Head of caudate nucleus (tissue), 42 donors: ENCODE results near the gene MCF2L2.
"Not testable (repeated sequence)": the region's sequence is repeated elsewhere in the genome, so short reads cannot be mapped to it uniquely, and the experiment has no call there.

Experiments
- DNase-seq, 42 donors: peaks; one replicate each; pipeline versions ENCODE4 v3.0.0 to v3.0.0-alpha.2; 2020 to 2021; ENCODE audit warnings: mixed read lengths in 7 of 42
- intact Hi-C: fragments of 100-400 bp; cut with DNase I; formaldehyde crosslinking; loops from one replicate; pipeline ENCODE4 v1.15.0; 2022

The MCF2L2 gene

GRCh38 chr3:183378951-183379350 lies 49.5 kb downstream of the MCF2L2 start:
- no peak for DNase-seq
- intact Hi-C loops: no loop called here

DNA sequence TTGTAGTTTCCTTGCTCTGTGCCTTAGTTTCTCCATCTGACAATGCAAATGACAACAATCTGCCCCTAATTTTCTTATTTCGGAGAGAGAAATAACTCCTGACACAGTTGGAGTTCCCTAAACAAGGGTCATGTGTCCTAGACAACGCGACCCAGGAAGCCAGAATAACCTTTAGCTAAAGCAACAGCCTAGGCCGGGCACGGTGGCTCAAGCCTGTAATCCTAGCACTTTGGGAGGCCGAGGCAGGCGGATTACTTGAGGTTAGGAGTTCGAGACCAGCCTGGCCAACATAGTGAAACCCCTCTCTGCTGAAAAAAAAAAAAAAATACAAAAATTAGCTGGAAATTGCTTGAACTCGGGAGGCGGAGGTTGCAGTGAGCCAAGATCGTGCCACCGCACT lies 49.9 kb downstream of the MCF2L2 start:
- DNase-seq: no peak
- intact Hi-C loops: no loop called here

DNA sequence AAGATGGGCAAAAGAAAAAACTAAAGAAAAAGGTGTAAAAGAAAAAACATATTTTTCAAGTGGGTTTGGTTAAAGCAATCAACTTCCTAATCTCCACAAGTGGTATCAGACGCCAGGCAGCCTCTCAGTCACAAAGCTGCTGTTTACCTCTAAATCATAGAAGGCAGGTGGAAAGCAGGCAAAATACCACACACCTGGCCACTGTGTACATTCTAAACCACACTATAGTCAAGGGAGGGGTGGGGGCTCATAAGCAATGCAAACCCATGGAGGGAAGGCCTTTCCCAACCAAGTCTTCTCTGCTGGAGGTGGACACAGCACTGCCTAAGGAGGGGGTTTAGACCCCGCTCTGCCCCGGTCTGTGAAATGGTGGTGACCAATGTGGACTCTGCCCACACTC lies 50.4 kb downstream of the MCF2L2 start:
- DNase-seq: no peak
- intact Hi-C loops: no loop called here

GRCh38 chr3:183377307-183377959 lies 51.0 kb downstream of the MCF2L2 start:
- no peak for DNase-seq
- intact Hi-C loops: no loop called here

DNA sequence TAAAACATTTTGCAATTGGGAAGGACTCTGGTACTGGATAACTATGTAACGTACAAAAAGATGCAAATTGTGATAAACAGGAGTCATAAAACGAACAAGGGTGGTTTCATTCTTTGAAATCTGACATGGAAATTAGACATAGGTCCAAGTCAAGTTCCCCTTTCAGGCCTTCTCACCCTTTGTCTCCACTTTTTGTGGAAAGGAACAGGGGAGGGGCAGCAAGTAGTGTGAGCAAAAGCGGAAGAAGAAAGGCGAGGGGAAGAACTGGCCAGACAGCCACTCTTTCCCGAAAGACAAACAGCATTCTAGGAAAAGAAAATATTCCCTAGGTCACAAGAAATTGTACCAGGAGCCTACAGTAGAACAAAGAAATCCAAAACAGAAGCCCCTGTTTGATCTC lies 52.6 kb downstream of the MCF2L2 start:
- intact Hi-C loops: no loop called here
- peak in 5 of 42 donors; percentile 14 to 47 (median 24) for DNase-seq

DNA sequence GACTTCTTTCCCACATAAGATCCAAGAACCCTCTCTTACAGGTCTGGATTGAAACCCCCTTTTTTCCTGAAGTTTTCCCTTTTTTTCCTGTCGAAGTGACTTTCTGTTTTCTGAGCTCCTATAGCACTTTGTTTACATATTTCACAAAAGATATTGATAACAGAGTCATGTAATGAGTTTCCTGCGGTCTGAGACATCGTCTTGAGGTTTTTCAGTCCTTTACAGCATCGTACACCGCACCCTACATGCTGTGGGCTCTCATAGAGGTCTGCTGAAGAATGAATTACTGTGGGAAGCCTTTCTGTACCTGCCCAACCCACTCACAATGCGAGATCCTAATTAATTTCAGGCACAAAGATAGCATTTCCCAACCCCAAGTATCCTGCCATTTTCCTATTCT lies 53.1 kb downstream of the MCF2L2 start:
- intact Hi-C loops: no loop called here
- no peak for DNase-seq

DNA sequence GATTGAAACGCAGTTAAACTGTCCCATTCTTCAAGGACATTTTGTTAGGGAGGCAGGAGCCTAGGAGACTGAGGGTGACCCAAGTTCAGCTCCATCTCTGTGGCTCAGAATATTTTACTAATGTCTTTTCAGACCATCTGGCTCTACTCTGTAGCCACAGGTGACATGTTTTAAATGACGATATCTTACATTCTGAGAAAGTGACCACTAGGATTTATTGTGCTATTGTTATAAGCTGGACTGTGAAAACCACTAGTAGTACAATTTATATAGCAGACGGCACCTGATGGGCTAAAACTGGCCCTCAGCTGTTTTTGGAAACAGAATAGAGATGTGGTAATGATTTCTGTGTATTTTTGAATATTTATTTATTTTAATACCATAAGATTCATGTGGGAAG lies 55.5 kb downstream of the MCF2L2 start:
- no peak for DNase-seq
- intact Hi-C loops: no loop called here

- intact Hi-C loops, DNase-seq: not testable (repeated sequence)
Measured at GRCh38 chr3:183371600-183371968, 56.8 kb downstream of the MCF2L2 start.

DNA sequence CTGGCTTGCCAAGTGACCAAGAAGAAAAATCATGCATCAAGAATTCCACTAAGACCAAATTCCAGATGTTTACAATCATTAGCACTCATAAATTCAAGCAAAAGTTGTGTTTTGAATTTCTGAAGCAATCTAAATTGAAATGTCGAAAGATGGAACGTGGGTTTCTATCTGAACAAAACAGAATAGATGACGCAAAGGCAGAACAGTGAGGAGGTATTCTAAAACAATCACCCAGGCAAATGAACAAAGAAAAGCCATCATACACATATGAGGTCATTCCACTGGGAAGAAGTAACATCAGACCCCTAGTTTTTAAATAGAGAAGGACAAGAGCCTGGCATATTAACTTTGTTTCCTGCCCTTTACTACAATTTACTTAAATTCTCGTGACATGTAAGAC lies 58.0 kb downstream of the MCF2L2 start:
- DNase-seq: no peak
- intact Hi-C loops: no loop called here

- no peak for DNase-seq
- intact Hi-C loops: no loop called here
Measured at GRCh38 chr3:183369627-183370026, 58.8 kb downstream of the MCF2L2 start.

GRCh38 chr3:183369117-183369516 lies 59.3 kb downstream of the MCF2L2 start:
- intact Hi-C loops: no loop called here
- DNase-seq: no peak

DNA sequence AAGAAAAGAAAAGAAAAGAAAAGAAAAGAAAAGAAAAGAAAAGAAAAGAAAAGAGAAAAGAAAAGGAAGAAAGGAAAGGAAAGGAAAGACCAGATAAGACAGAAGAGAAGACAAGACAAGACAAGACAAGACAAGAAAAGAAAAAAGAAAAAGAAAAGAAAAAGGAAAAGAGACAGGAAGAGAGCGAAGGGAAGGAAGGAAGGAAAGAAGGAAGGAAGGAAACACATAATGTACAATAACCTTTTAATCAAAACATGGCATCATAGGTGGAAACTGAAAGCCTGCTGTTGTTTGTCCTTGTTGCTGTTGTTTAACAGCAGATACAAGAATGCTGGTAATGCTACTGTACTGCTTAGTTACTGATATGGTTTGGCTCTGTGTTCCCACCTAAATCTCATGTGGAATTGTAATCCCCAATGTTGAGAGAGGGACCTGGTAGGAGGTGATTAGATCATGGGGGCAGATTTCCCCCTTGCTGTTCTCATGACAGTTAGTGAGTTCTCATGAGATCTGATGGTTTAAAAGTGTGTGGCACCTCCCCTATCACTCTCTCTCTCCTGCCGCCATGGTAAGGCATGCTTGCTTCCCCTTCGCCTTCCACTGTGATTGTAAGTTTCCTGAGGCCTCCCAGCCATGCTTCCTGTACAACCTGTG lies 67.3 kb downstream of the MCF2L2 start:
- DNase-seq: no peak
- intact Hi-C loops: no loop called here

- intact Hi-C loops: no loop called here
- no peak for DNase-seq
Measured at GRCh38 chr3:183359036-183359435, 69.4 kb downstream of the MCF2L2 start.

GRCh38 chr3:183357564-183358079 lies 70.8 kb downstream of the MCF2L2 start:
- no peak for DNase-seq
- intact Hi-C loops: no loop called here

DNA sequence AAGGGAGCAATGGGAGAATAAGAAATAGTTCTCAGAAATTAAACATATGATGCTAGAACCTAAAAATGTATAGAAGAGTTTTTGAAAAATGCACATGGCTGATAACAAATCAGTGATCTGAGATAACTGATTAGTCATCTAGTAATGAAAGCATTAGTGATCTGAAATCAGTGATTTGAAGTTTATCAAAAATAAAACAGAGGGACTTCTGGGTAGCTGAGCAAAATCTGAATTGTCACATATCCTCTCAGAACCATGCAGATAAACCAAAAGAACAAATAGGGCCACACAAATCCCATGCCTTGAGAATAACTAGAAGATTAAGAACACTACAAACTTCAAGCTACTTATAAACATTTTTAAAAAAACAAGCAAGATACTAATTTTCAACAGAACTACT lies 71.5 kb downstream of the MCF2L2 start:
- no peak for DNase-seq
- intact Hi-C loops: no loop called here

DNA sequence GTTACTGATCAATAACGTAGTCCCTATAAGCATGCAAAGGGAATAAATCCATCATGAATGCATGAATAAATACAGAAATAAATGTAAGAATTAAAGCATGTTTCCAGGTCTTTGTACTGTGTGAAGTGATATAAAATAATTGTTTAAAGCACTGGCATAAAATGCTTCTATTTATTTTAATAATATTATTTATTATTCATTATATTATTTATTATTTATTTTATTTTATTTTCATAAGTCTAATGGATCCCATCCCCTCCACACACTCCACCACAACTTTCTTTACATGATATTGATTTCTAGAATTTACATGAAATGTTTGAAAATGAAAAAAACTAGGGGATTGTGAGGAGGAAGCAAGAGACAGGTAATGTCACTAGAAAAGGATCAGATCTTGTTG lies 73.5 kb downstream of the MCF2L2 start:
- intact Hi-C loops: no loop called here

GRCh38 chr3:183354325-183354831 lies 74.0 kb downstream of the MCF2L2 start:
- no peak for DNase-seq
- intact Hi-C loops: no loop called here

More for the DNA sequence above, 73.5 kb downstream of the MCF2L2 start:
- DNase-seq: no peak

- intact Hi-C loops: no loop called here
- no peak for DNase-seq
Measured at GRCh38 chr3:183353421-183353820, 75.0 kb downstream of the MCF2L2 start.

DNA sequence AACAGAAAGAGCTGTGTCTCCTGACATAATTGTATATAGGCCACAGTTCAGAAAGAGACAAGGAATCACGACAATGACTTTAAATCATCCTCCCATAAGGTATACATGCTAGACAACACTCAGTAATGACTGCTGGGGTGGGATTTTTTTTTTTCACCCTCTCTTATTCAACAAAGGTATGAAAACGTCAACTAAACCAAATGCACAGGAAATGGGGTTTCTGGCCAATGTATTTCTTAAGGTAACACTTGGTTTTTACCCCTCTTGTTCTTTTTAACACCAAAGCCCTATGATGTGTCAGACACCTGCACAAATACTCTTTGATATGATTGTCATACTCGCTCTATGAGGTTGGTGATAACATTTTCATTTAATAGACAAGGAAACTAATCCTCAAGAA lies 78.3 kb downstream of the MCF2L2 start:
- no peak for DNase-seq
- intact Hi-C loops: no loop called here

DNA sequence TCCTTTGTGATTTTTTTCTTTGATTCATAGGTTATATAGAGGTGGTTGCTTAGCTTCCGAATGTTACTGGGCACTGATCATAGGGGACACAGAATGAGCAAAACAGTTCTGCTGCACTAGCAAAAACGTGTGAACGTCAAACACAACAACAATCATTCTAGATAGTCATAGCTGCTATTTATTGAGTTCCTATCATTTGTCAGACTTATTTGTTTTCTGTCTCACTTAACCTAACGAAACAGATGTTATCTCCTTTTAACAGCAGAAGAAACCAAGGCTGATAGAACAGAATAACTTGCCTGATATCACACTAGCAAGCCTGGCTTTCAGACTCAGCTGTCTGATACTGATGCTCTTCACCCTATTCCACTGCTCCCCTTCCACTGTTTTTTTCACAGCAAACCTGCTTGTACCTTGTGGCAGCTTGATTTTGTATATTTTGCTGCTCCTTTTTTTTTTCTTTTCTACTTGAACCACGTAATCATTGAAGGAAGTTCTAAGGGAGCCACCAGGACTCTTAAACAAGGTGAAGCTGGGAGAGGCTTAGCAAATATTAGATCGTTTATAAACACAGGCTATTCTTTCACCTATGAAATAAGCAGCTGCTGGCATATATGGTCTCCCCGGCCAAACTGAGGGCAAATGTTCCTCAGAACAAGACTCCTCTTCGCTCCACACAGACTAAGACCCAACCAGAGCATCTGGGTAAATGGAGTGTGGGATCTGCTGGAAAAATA lies 78.8 kb downstream of the MCF2L2 start:
- intact Hi-C loops: no loop called here

More for the DNA sequence above, 78.8 kb downstream of the MCF2L2 start:
- no peak for DNase-seq
